IgD-negative memory B cell (primary cell): Measurements from ENCODE around the gene SLC30A7. TPM values are rescaled to one million over a fixed set of nuclear protein-coding genes. Genes with fewer than 3 reads are reported as not detected.
"Not testable (repeated sequence)": the region's sequence is repeated elsewhere in the genome, so short reads cannot be mapped to it uniquely, and the experiment has no call there.

ENCODE experiments used
- H3K27ac Mint-ChIP-seq, 3 donors: one replicate each; pipeline ENCODE4 v1.8.0; 2020 to 2022; ENCODE audit warnings: mild to moderate bottlenecking in 3 of 3, mixed read lengths in 3 of 3, moderate library complexity in 1 of 3
- H3K27me3 Mint-ChIP-seq: one replicate; pipeline ENCODE4 v1.8.0; 2021; ENCODE audit warnings: mixed read lengths
- H3K36me3 Mint-ChIP-seq: one replicate; pipeline ENCODE4 v1.8.0; 2020; ENCODE audit warnings: mild to moderate bottlenecking, mixed read lengths
- H3K4me1 Mint-ChIP-seq, 3 donors: one replicate each; pipeline ENCODE4 v1.8.0; 2020 to 2022; ENCODE audit warnings: mixed read lengths in 3 of 3, mild to moderate bottlenecking in 1 of 3
- H3K4me3 Mint-ChIP-seq, 4 donors: one replicate each; pipeline ENCODE4 v1.8.0; 2020 to 2022; ENCODE audit warnings: mild to moderate bottlenecking in 4 of 4, mixed read lengths in 4 of 4, moderate library complexity in 3 of 4
- H3K9me3 Mint-ChIP-seq, 3 donors: one replicate each; pipeline ENCODE4 v1.8.0; 2020 to 2021; ENCODE audit warnings: mixed read lengths in 3 of 3, mild to moderate bottlenecking in 1 of 3
- polyA plus RNA-seq: library from polyadenylated mRNA; unstranded; fragments of 300-500 nt; fragmentation: Illumina TruSeq; gene quantifications from one replicate; pipeline ENCODE4 v1.2.3, GENCODE V29; 2021

The SLC30A7 gene
- polyA plus RNA-seq, 1 donor from 2014 or later: 8.3 TPM

DNA sequence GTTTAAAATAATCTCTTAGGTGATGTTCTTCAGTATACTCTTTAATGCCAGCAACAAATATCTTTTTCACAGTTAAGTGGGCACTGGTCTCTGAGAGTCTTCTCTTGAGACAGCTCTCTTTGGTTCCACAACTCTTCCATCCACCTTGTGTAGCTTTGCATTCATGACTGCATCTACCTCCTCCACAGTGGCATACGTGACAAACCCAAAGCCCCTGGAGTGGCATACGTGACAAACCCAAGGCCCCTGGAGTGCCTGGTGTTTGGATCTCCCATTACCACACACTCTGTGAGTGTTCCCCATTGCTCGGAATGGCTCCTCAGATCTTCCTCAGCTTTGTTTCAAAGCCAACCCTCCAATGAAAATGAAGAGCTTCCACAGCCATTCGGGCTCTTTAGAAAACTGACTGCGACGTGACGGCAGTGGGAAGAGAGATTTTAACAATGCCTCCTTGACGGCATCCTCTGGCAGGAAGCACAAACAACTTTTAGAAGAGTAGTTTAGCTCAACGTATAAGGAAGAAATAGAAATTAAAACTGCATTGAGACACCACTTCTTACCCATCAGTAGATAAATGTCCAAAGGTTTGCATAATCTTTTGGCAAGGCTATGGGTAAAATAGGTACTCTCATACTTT lies 45.8 kb downstream of the SLC30A7 start:
- H3K9me3 Mint-ChIP-seq: peaks cover 0 to 9% (median 1%) of the 10 kb centered on the region in 3 donors
- H3K27ac Mint-ChIP-seq: peak overlapping the region in 2 of 3 donors; percentile 78 to 82
- peak overlapping the region in 2 of 4 donors; percentile 1 to 34 for H3K4me3 Mint-ChIP-seq
- H3K36me3 Mint-ChIP-seq: peaks cover 37% of the 10 kb centered on the region
- H3K4me1 Mint-ChIP-seq: peaks cover 15 to 23% (median 19%) of the 10 kb centered on the region in 3 donors
- H3K27me3 Mint-ChIP-seq: no peaks in the 10 kb centered on the region

DNA sequence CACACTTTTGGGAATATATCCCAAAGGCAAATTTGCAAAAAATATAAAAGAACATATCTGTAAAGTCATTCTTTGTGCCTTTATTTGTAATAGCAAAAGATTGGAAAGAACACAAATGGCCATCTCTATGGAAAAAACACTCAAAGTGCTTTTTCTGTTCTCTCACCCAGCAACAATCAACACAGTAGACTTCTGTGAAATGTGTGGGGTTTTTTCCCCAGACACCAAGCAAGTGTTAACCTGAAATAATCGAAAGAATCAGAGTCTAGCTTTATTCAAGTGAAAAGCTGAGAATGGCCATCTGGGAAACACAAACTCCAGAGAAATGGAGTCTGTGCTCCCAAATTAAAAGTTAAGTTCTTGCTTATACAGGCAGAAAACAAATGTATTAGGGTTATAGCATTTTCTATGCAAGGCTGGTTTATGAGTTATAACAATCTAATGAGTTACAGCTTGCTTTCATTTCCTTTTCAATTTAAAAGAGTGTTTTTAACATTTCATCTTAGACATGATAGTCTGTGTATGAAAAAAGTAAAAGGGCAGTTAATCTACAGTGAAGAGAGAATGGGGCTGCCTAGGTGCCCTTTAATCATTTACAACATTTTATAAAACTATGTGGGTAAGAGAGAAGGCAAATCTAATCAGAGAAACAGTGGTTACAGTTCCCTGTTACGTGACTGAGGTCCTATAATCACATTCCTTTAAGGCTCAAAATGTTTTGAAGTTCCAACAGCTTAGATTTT lies 46.6 kb downstream of the SLC30A7 start:
- Mint-ChIP-seq H3K36me3 (peaks cover 40% of the 10 kb centered on the region), H3K9me3 (peaks cover 6 to 16% (median 6%) of the 10 kb centered on the region in 3 donors), H3K4me3 (no peak overlapping the region), H3K27ac (peak overlapping the region in 2 of 3 donors; percentile 82 to 85), H3K27me3 (no peaks in the 10 kb centered on the region), H3K4me1 (peaks cover 15 to 29% (median 24%) of the 10 kb centered on the region in 3 donors)

DNA sequence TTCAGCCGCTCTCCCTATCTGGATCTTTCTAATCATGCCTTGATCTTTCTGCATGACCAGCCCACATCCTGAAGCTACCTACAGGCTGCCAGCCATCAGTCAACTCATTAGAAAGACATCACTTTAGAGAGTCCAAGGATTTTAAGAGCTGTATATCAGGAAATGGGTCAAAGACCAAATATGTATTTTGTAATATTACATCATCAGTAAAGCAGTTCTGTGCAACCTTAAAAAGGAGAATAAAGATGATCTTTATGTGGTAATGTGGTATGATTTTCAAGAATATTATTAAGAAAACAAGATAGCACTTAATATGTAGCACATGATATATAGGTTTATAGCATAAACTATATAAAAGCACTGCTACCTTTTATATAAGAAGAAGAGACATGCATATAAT lies 47.6 kb downstream of the SLC30A7 start:
- Mint-ChIP-seq H3K9me3 (peaks cover 6 to 19% (median 6%) of the 10 kb centered on the region in 3 donors), H3K4me1 (peaks cover 18 to 31% (median 28%) of the 10 kb centered on the region in 3 donors), H3K36me3 (peaks cover 43% of the 10 kb centered on the region), H3K27me3 (no peaks in the 10 kb centered on the region), H3K4me3 (no peak overlapping the region), H3K27ac (peak overlapping the region in 2 of 3 donors; percentile 67 to 85)

DNA sequence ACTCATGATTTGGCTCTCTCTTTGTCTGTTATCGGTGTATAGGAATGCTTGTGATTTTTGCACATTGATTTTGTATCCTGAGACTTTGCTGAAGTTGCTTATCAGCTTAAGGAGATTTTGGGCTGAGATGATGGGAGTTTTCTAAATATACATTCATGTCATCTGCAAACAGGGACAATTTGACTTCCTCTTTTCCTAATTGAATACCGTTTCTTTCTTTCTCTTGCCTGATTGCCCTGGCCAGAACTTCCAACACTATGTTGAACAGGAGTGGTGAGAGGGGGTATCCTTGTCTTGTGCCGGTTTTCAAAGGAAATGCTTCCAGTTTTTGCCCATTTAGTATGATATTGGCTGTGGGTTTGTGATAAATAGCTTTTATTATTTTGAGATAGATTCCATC lies 50.2 kb downstream of the SLC30A7 start:
- H3K4me1 Mint-ChIP-seq: peaks cover 40 to 51% (median 47%) of the 10 kb centered on the region in 3 donors
- not testable (repeated sequence) for H3K27me3 Mint-ChIP-seq, H3K27ac Mint-ChIP-seq, H3K4me3 Mint-ChIP-seq
- H3K9me3 Mint-ChIP-seq: peaks cover 6 to 21% (median 6%) of the 10 kb centered on the region in 3 donors
- H3K36me3 Mint-ChIP-seq: peaks cover 45% of the 10 kb centered on the region

DNA sequence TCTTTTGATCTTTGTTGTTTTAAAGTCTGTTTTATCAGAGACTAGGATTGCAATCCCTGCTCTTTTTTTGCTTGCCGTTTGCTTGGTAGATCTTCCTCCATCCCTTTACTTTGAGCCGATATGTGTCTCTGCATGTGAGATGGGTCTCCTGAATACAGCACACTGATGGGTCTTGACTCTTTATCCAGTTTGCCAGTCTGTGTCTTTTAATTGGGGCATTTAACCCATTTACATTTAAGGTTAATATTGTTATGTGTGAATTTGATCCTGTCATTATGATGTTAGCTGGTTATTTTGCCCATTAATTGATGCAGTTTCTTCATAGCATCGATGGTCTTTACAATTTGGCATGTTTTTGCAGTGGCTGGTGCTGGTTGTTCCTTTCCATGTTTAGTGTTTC lies 51.9 kb downstream of the SLC30A7 start:
- H3K27me3 Mint-ChIP-seq: not testable (repeated sequence)
- peaks cover 42 to 44% (median 44%) of the 10 kb centered on the region in 3 donors for H3K4me1 Mint-ChIP-seq
- H3K9me3 Mint-ChIP-seq: peaks cover 7 to 21% (median 9%) of the 10 kb centered on the region in 3 donors
- H3K27ac Mint-ChIP-seq: peak overlapping the region in 1 of 3 donors; percentile 82
- peaks cover 43% of the 10 kb centered on the region for H3K36me3 Mint-ChIP-seq
- H3K4me3 Mint-ChIP-seq: peak overlapping the region in 1 of 4 donors; percentile 41

DNA sequence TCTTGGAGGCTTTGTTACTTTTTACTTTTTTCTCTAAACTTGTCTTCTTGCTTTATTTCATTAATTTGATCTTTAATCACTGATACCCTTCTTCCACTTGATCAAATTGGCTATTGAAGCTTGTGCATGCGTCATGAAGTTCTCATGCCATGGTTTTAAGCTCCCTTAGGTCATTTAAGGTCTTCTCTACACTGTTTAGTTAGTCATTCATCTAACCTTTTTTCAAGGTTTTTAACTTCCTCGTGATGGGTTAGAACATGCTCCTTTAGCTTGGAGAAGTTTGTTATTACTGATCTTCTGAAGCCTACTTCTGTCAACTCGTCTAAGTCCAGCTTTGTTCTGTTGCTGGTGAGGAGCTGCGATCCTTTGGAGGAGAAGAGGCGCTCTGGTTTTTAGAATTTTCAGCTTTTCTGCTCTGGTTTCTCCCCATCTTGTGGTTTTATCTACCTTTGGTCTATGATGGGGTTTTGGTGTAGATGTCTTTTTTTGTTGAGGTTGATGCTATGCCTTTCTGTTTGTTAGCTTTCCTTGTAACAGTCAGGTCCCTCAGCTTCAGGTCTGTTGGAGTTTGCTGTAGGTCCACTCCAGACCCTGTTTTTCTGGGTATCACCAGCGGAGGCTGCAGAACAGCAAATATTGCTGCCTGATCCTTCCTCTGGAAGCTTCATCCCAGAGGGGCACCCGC lies 53.0 kb downstream of the SLC30A7 start:
- peaks cover 44 to 52% (median 46%) of the 10 kb centered on the region in 3 donors for H3K4me1 Mint-ChIP-seq
- H3K27me3 Mint-ChIP-seq: not testable (repeated sequence)
- H3K27ac Mint-ChIP-seq: peak overlapping the region; percentile 93 to 95 (median 93)
- H3K9me3 Mint-ChIP-seq: peaks cover 9 to 21% (median 12%) of the 10 kb centered on the region in 3 donors
- H3K36me3 Mint-ChIP-seq: peaks cover 42% of the 10 kb centered on the region
- H3K4me3 Mint-ChIP-seq: peak overlapping the region; percentile 66 to 91 (median 82)

DNA sequence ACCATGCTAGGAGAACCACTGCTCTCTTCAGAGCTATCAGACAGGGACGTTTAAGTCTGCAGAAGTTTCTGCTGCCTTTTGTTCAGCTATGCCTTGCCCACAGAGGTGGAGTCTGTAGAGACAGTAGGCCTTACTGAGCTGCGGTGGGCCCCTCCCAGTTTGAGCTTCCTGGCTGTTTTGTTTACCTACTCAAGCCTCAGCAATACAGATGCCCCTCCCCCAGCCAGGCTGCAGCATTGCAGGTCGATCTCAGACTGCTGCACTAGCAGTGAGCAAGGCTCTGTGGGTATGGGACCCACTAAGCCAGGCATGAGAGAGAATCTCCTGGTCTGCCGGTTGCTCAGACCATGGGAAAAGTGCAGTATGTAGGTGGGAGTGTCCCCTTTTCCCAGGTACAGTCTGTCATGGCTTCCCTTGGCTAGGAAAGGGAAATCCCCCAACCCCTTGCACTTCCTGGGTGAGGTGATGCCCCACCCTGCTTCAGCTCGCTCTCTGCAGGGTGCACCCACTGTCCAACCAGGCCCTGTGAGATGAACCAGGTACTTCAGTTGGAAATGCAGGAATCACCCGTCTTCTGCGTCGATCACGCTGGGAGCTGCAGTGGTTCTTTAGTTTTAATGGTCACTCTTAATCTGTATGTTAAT lies 53.7 kb downstream of the SLC30A7 start:
- Mint-ChIP-seq H3K36me3 (peaks cover 42% of the 10 kb centered on the region), H3K9me3 (peaks cover 9 to 21% (median 12%) of the 10 kb centered on the region in 3 donors), H3K4me3 (peak overlapping the region; percentile 66 to 91 (median 82)), H3K4me1 (peaks cover 46 to 54% (median 46%) of the 10 kb centered on the region in 3 donors), H3K27ac (peak overlapping the region; percentile 93 to 95 (median 93))
- not testable (repeated sequence) for H3K27me3 Mint-ChIP-seq

DNA sequence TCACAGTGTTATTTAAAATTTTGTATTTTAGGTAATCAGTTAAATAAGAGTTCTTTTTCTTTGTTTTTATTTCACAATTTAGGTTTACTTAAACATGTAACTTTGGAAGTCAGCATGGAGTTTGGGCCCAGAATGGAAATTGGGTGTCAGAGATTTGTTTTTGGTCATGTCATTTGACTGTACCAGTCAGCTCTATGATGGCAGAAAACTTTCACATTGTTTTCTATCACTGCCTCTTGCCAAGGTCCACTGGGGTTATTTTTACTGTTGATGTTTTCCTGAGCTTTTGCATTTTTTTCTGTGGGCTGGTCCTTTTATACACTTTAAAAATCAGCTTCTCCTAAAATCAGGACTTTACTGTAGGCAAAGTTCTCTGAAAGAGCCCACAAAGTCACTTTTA lies 54.4 kb downstream of the SLC30A7 start:
- H3K36me3 Mint-ChIP-seq: peaks cover 39% of the 10 kb centered on the region
- peaks cover 46 to 54% (median 47%) of the 10 kb centered on the region in 3 donors for H3K4me1 Mint-ChIP-seq
- H3K27me3 Mint-ChIP-seq: no peaks in the 10 kb centered on the region
- peaks cover 9 to 21% (median 12%) of the 10 kb centered on the region in 3 donors for H3K9me3 Mint-ChIP-seq
- peak overlapping the region in 3 of 4 donors; percentile 16 to 91 (median 51) for H3K4me3 Mint-ChIP-seq
- peak overlapping the region in 2 of 3 donors; percentile 55 to 93 for H3K27ac Mint-ChIP-seq

DNA sequence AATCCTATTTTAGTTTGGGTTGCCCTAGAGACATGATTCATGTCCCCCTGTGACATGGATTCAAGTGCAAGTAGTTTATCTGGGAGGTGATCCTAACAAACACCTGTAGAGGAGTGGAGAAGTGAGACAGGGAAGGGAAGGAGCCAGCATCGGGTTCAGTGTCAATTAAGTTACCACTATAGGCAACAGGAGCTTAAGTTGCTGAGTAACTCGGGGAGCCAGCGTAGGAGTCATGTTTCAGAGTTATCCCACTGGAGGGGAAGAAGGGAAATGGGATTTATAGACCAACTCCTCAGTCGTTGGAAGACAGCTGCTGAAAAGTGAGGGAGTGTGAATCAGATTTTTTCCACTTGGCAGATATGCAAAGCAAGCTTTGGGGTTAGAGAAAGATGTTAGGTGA lies 54.9 kb downstream of the SLC30A7 start:
- H3K4me3 Mint-ChIP-seq: peak overlapping the region in 2 of 4 donors; percentile 85 to 91
- peaks cover 38% of the 10 kb centered on the region for H3K36me3 Mint-ChIP-seq
- peak overlapping the region; percentile 55 to 93 (median 91) for H3K27ac Mint-ChIP-seq
- no peaks in the 10 kb centered on the region for H3K27me3 Mint-ChIP-seq
- peaks cover 46 to 54% (median 47%) of the 10 kb centered on the region in 3 donors for H3K4me1 Mint-ChIP-seq
- peaks cover 9 to 17% (median 12%) of the 10 kb centered on the region in 3 donors for H3K9me3 Mint-ChIP-seq

DNA sequence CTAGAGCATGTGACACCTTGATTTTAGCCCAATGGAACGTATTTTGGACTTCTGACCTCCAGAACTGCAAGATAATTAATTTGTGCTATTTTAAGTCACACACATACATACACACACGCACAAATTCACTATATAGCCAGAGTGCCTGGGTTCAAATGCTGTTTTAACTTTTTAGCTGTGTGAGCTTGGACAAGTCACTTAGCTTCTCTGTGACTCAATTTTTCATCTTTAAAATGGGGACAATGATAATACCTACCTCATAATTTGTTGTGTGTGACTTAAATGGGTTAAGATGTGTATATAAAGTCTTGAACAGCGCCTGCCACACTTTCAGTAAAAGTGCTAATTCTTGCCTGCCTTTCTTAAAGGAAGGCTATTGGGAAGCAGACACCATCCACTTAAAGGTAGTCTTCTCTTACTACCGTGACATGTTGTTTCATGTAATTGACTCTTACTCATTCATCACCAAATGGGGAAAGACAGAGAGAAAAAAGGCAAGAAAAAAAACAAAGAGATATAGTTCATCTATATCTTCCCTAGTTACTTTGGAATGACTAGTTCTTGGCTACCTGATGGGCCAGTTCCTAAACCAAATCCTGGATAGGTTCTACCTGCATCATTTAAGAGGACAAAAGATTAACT lies 56.3 kb downstream of the SLC30A7 start:
- peaks cover 31% of the 10 kb centered on the region for H3K36me3 Mint-ChIP-seq
- H3K9me3 Mint-ChIP-seq: peaks cover 5 to 8% (median 7%) of the 10 kb centered on the region in 3 donors
- peak overlapping the region in 2 of 3 donors; percentile 36 to 43 for H3K27ac Mint-ChIP-seq
- peak overlapping the region in 1 of 4 donors; percentile 38 for H3K4me3 Mint-ChIP-seq
- H3K4me1 Mint-ChIP-seq: peaks cover 40 to 50% (median 43%) of the 10 kb centered on the region in 3 donors
- H3K27me3 Mint-ChIP-seq: no peaks in the 10 kb centered on the region

DNA sequence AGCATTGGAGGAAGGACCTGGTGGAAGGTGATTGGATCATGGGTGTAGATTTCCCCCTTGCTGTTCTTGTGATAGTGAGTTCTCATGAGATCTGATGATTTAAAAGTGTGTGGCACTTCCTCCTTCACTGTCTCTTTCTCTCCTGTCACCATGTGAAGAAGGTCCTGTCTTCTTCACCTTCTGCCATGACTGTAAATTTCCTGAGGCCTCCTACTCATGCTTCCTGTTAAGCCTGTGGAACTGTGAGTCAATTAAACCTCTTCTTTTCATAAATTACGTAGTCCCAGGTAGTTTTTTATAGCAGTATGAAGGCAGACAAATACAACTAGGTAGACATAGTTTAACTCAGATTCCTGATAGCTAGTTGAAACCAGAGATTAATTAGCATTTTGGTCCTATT lies 57.1 kb downstream of the SLC30A7 start:
- Mint-ChIP-seq H3K27ac (peak overlapping the region in 2 of 3 donors; percentile 36 to 43), H3K4me1 (peaks cover 40 to 48% (median 40%) of the 10 kb centered on the region in 3 donors), H3K36me3 (peaks cover 26% of the 10 kb centered on the region)
- H3K4me3 Mint-ChIP-seq, H3K27me3 Mint-ChIP-seq, H3K9me3 Mint-ChIP-seq: not testable (repeated sequence)

DNA sequence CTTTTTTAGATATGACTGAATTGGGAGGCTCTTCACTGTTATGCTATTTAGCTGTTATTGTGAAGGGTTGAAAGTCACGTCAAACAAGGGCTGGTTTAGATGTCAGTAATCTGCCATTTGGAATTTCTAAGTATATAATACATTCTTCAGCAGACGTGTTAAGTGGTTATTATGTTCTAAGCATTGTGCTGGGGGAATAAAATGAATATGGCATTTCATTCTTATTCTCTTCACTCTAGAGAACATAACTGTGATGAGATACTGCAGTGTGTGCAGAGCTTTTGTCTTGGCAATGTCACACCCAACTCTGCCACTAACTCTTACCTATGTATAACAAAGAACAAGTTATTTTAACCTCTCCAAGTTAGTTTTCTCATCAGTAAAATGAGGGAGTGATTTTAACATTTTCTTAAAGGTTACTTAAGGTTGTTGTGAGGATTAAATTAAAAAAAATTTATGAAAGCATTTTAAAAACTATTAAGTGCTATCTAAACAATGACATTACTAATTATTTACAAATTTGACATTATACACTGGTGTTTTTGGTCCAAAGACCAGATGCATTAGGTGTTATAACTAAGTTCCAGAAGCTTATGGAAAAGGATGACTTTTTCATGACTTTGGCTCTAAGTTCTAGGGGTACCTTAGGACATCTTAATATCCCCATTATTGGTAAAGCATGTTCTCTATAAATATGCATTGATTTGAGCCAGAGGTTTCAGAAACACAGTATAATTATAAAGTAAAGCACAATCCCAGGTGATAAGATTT lies 58.3 kb downstream of the SLC30A7 start:
- Mint-ChIP-seq H3K9me3 (peaks cover 0 to 7% (median 3%) of the 10 kb centered on the region in 3 donors), H3K27me3 (no peaks in the 10 kb centered on the region), H3K36me3 (peaks cover 21% of the 10 kb centered on the region), H3K27ac (no peak overlapping the region), H3K4me3 (no peak overlapping the region), H3K4me1 (peaks cover 31 to 40% (median 31%) of the 10 kb centered on the region in 3 donors)

DNA sequence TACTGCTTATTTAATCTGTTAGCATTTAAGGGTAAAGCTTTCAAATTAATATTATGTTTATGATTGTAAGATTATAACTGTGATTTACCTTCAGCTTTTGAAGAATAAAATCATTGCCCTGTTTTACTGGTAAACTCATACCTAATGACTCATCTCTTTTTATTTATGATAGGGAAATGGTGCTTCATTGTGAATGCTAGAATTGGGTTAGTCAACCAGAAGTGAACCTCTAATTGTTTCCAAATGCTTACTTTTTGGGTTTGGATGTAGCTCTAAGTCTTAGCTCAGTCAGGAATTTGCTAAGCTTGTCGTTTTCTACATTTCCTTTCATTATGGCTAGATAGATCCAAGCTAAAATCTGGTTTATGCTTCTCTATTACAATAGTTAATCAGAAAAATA lies 59.4 kb downstream of the SLC30A7 start:
- H3K4me3 Mint-ChIP-seq: no peak overlapping the region
- H3K4me1 Mint-ChIP-seq: peaks cover 22 to 30% (median 27%) of the 10 kb centered on the region in 3 donors
- no peak overlapping the region for H3K27ac Mint-ChIP-seq
- H3K36me3 Mint-ChIP-seq: peaks cover 21% of the 10 kb centered on the region
- H3K9me3 Mint-ChIP-seq: peaks cover 0 to 7% (median 3%) of the 10 kb centered on the region in 3 donors
- H3K27me3 Mint-ChIP-seq: no peaks in the 10 kb centered on the region
